GM23338 (cell line): ENCODE results near the gene RABGAP1L.

Source experiments
- CTCF ChIP-seq, 2 experiments: fragments of 200-600 bp in 1 of 2; sonication (generic) in 1 of 2; conservative IDR thresholded peaks; 2 replicates each; pipeline versions ENCODE4 v1.5.1 to v1.6.1; 2016 to 2017; ENCODE audit warnings: antibody characterized with exemption in 2 of 2, low read depth in 2 of 2, mild to moderate bottlenecking in 2 of 2, moderate library complexity in 1 of 2
- EZH2 ChIP-seq: fragments of 200-600 bp; sonication (generic); IDR thresholded peaks from one replicate; pipeline ENCODE4 v1.8.0; 2017; ENCODE audit warnings: antibody characterized with exemption, mild to moderate bottlenecking, low read depth; ENCODE audit not compliant: unreplicated experiment

- TF ChIP-seq EZH2 (no peak), CTCF (conservative IDR thresholded peaks at IDR 0.05; ENCODE audit: low read depth in 2 of 2) (no peak)
These were observed 421.5 kb downstream of the RABGAP1L start for GRCh38 chr1:174580801-174581200.
